ENCODE measurements around the gene PPP2R5D. TPM values are rescaled to one million over a fixed set of nuclear protein-coding genes. Genes with fewer than 3 reads are reported as not detected.
A peak's percentile ranks its signal among the peaks of the same experiment; 100 is the strongest.

PPP2R5D gene
- total RNA-seq, 1 experiment from 2014 or later: 52.7 TPM

- TF ChIP-seq FOXP1 (CRISPR knock-in tag; IDR thresholded peaks at IDR 0.05; ENCODE audit: borderline replicate concordance): no peak
- TF ChIP-seq IRF2 (CRISPR knock-in tag; IDR thresholded peaks at IDR 0.05; ENCODE audit: borderline replicate concordance, low read depth): no peak
- no peak for TF ChIP-seq GRHL2 (CRISPR knock-in tag; IDR thresholded peaks at IDR 0.05; ENCODE audit: insufficient replicate concordance, severe bottlenecking)
- TF ChIP-seq NR1H2 (CRISPR knock-in tag; IDR thresholded peaks at IDR 0.05): no peak
- ChIA-PET POLR2A (no interaction called here), CTCF (no interaction called here)
- ATAC-seq (no peak), DNase-seq (ENCODE audit: low spot score) (no peak)
- Mint-ChIP-seq H3K4me3 (no peak overlapping the region), H3K4me1 (no peaks in the 10 kb centered on the region), H3K27ac (no peak overlapping the region), H3K36me3 (peaks cover 46% of the 10 kb centered on the region), H3K9me3 (no peaks in the 10 kb centered on the region), H3K27me3 (ENCODE audit: low read depth) (no peaks in the 10 kb centered on the region)
These were observed 53.3 kb downstream of the PPP2R5D start for GRCh38 chr6:43037706-43038105.

- H3K36me3 Mint-ChIP-seq: peaks cover 48% of the 10 kb centered on the region
- ATAC-seq (no peak), DNase-seq (ENCODE audit: low spot score) (no peak)
- ChIA-PET CTCF (no interaction called here), POLR2A (no interaction called here)
- H3K9me3 Mint-ChIP-seq: no peaks in the 10 kb centered on the region
- H3K4me1 Mint-ChIP-seq: no peaks in the 10 kb centered on the region
- H3K4me3 Mint-ChIP-seq: no peak overlapping the region
- peak overlapping the region; percentile 8; the same call in 1 of the 2 replicates for H3K27ac Mint-ChIP-seq
- no peaks in the 10 kb centered on the region for H3K27me3 Mint-ChIP-seq (ENCODE audit: low read depth)
- TF ChIP-seq GTF2I (CRISPR knock-in tag; conservative IDR thresholded peaks at IDR 0.05) (no peak), CBFB (CRISPR knock-in tag; IDR thresholded peaks at IDR 0.05; ENCODE audit: low read depth) (no peak), NR1H2 (CRISPR knock-in tag; IDR thresholded peaks at IDR 0.05) (no peak), ZNF281 (CRISPR knock-in tag; IDR thresholded peaks at IDR 0.05) (no peak), JUN (CRISPR knock-in tag; IDR thresholded peaks at IDR 0.05) (no peak), SP1 (CRISPR knock-in tag; conservative IDR thresholded peaks at IDR 0.05) (no peak), PRRX2 (CRISPR knock-in tag; IDR thresholded peaks at IDR 0.05) (no peak), FOXJ3 (CRISPR knock-in tag; IDR thresholded peaks at IDR 0.05; ENCODE audit: borderline replicate concordance) (no peak), ZBTB21 (CRISPR knock-in tag; IDR thresholded peaks at IDR 0.05; ENCODE audit: borderline replicate concordance) (no peak), NFATC4 (CRISPR knock-in tag; IDR thresholded peaks at IDR 0.05) (no peak)
These were observed 54.4 kb downstream of the PPP2R5D start for GRCh38 chr6:43038727-43039126.

GRCh38 chr6:43040542-43041257, 56.3 kb downstream of the PPP2R5D start:
- H3K27ac Mint-ChIP-seq: no peak overlapping the region

More at GRCh38 chr6:43040542-43041257, 56.3 kb downstream of the PPP2R5D start:
- CTCF ChIA-PET: interaction anchor here (0.6 to 1.5 kb wide), 3 partner anchors 34 to 123 kb away, joined by 3 to 6 read pairs (median 3); no protein-coding TSS in a partner anchor
- Mint-ChIP-seq H3K4me3 (no peak overlapping the region), H3K27me3 (ENCODE audit: low read depth) (no peaks in the 10 kb centered on the region), H3K9me3 (no peaks in the 10 kb centered on the region), H3K4me1 (no peaks in the 10 kb centered on the region), H3K36me3 (peaks cover 50% of the 10 kb centered on the region)
- no peak for ATAC-seq
- DNase-seq (ENCODE audit: low spot score): no peak
- TF ChIP-seq NFE2L1 (CRISPR knock-in tag; IDR thresholded peaks at IDR 0.05) (no peak), KAT7 (CRISPR knock-in tag; IDR thresholded peaks at IDR 0.05; ENCODE audit: borderline replicate concordance) (no peak), ARID4B (CRISPR knock-in tag; IDR thresholded peaks at IDR 0.05; ENCODE audit: borderline replicate concordance) (no peak), IRF1 (CRISPR knock-in tag; IDR thresholded peaks at IDR 0.05) (no peak), NFYB (CRISPR knock-in tag; conservative IDR thresholded peaks at IDR 0.05; ENCODE audit: low read depth) (no peak), ATF1 (CRISPR knock-in tag; IDR thresholded peaks at IDR 0.05) (no peak), NR3C1 (CRISPR knock-in tag; conservative IDR thresholded peaks at IDR 0.05; ENCODE audit: low read depth) (no peak), USF2 (CRISPR knock-in tag; IDR thresholded peaks at IDR 0.05) (no peak)
- POLR2A ChIA-PET: interaction anchor here (0.6 to 0.7 kb wide), 4 partner anchors 103 to 1076 kb away, joined by 3 to 9 read pairs (median 6); no protein-coding TSS in a partner anchor

All from WTC11 (cell line).